Activated naive CD8-positive, alpha-beta T cell treated with anti-CD3 and anti-CD28 coated beads, Interleukin-2, amount 10 ng/mL, durations not matched to agents 7 days and 5 days (primary cell): Measurements from ENCODE around the gene SLC7A9. TPM values are rescaled to one million over a fixed set of nuclear protein-coding genes. Genes with fewer than 3 reads are reported as not detected.
"Not testable (repeated sequence)": the region's sequence is repeated elsewhere in the genome, so short reads cannot be mapped to it uniquely, and the experiment has no call there.

Source experiments
- ATAC-seq: fragments of 150-1000 bp; cut with Tn5 transposase; one replicate; pipeline ENCODE4 v1.10.0; 2021; ENCODE audit warnings: low read depth, moderate library complexity
- POLR2A ChIA-PET: fragments of 350-600 bp; sonication (Branson Sonifier 250); formaldehyde crosslinking; loops from one replicate; lab custom pipeline; 2021; ENCODE audit warnings: antibody characterized with exemption; lab: Charles Lee
- DNase-seq: peaks from one replicate; pipeline ENCODE4 v3.0.0; 2021
- H3K27ac Mint-ChIP-seq: one replicate; pipeline ENCODE4 v1.8.0; 2022; ENCODE audit warnings: mild to moderate bottlenecking, mixed read lengths
- H3K27me3 Mint-ChIP-seq: one replicate; pipeline ENCODE4 v1.8.0; 2022; ENCODE audit warnings: mild to moderate bottlenecking, moderate library complexity, mixed read lengths
- H3K36me3 Mint-ChIP-seq: one replicate; pipeline ENCODE4 v1.8.0; 2021; ENCODE audit warnings: mild to moderate bottlenecking, mixed read lengths
- H3K4me1 Mint-ChIP-seq: one replicate; pipeline ENCODE4 v1.8.0; 2021; ENCODE audit warnings: mixed read lengths
- H3K4me3 Mint-ChIP-seq: one replicate; pipeline ENCODE4 v1.8.0; 2022; ENCODE audit warnings: mild to moderate bottlenecking, moderate library complexity, mixed read lengths
- H3K9me3 Mint-ChIP-seq: one replicate; pipeline ENCODE4 v1.8.0; 2021; ENCODE audit warnings: mixed read lengths
- total RNA-seq, 2 experiments: library from RNA; stranded (reverse); gene quantifications; one replicate each; pipeline ENCODE4 v1.2.3, GENCODE V29; 2021

Gene SLC7A9
- total RNA-seq, 2 experiments from 2014 or later: 0.23 to 0.42 TPM

DNA sequence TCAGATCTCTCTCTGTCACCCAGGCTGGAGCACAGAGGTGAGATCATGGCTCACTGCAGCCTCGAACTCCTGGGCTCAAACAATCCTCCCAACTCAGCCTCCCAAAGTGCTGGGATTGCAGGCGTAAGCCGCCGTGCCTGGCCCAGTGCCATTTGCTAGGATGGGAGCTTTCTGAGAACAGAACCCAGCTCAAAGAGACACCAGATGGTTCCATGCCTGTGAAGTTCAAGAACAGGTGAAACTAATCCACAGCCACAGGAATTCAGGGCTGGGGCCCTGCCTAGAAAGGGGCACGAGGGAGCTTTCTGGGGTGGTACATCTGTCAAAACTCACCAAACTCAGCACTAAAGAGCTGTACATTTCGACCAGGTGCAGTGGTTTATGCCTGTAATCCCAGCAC is 4.2 kb downstream of the SLC7A9 start:
- DNase-seq (no peak), ATAC-seq (no peak)
- POLR2A ChIA-PET: interaction anchor here (0.5 kb wide), 1 partner anchor 66 kb away, joined by 4 read pairs; no protein-coding TSS in a partner anchor
- H3K27ac Mint-ChIP-seq: no peak overlapping the region
- no peak overlapping the region for H3K4me3 Mint-ChIP-seq
- no peaks in the 10 kb centered on the region for H3K27me3 Mint-ChIP-seq
- no peaks in the 10 kb centered on the region for H3K4me1 Mint-ChIP-seq
- no peaks in the 10 kb centered on the region for H3K9me3 Mint-ChIP-seq
- H3K36me3 Mint-ChIP-seq: no peaks in the 10 kb centered on the region

DNA sequence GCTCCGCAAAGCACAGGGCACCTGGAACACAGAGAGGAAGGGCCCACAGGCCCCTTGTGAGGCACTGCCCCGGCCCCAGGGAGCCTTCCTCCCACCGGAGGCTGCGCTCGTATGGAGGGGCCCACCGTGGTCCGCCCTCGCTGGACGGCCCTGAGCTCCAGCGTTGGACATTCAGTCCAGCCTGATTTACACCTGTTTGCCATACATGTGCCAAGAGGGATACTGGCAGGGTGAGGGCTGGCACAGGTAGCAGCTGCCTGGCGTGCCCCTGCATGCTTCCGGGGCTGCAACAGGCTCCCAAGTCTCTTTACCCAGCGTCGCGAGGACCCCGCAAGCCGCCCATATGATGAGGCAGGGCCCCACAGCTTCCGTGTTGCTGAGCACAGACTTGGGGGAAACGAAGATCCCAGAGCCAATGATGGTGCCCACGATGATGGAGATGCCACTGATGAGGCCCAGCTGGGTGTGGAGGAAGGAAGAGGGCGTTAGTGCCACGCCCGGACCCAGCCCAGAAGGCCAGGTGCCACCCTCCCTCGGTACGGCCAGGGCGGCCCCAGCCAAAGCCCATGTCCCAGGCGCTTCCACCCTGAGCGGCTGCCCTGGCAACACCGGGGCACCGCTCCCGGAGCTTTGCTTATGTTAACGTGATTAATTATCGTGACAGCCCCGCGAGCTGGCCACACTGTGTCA is 5.1 kb downstream of the SLC7A9 start:
- Mint-ChIP-seq H3K4me3 (no peak overlapping the region), H3K27me3 (no peaks in the 10 kb centered on the region), H3K9me3 (no peaks in the 10 kb centered on the region), H3K4me1 (no peaks in the 10 kb centered on the region), H3K36me3 (no peaks in the 10 kb centered on the region), H3K27ac (no peak overlapping the region)
- POLR2A ChIA-PET: no interaction called here
- ATAC-seq (no peak), DNase-seq (no peak)

DNA sequence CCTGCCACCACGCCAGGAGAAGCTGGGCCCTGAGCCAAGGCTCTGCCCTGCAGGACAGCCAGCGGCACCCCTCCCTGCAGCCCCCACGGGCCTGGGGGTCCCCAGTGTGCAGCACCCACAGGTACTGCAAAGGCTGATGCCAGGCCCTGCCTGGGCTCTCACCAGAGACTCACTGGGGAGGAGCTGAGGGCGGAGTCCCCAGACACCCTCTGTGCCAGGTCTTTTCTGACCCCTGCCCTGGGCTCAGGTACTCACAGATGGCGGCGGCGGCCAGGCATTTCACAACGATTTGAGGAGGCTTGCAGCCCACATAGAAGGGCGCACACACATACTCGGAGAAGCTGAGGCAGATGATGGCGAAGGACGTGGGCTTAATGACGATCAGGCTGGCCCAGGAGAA is 5.7 kb downstream of the SLC7A9 start:
- Mint-ChIP-seq H3K9me3 (no peaks in the 10 kb centered on the region), H3K27me3 (no peaks in the 10 kb centered on the region), H3K27ac (no peak overlapping the region), H3K36me3 (no peaks in the 10 kb centered on the region), H3K4me1 (no peaks in the 10 kb centered on the region), H3K4me3 (no peak overlapping the region)
- POLR2A ChIA-PET: no interaction called here
- ATAC-seq: no peak
- DNase-seq: no peak

DNA sequence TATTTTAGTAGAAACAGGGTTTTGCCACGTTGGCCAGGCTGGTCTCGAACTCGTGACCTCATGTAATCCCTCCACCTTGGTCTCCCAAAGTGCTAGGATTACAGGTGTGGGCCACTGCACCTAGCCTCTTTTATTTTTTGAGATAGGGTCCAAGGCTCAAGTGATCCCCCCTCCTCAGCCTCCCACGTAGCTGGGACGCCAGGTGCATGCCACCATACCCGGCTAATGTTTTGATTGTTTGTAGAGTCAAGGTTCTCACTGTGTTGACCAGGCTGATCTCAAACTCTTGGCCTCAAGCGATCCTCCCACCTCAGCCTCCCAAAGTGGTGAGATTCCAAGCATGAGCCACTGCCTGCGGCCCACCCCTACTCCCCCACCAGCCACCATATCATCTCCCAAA is 6.3 kb downstream of the SLC7A9 start:
- no peak overlapping the region for H3K4me3 Mint-ChIP-seq
- POLR2A ChIA-PET: no interaction called here
- no peaks in the 10 kb centered on the region for H3K27me3 Mint-ChIP-seq
- no peak overlapping the region for H3K27ac Mint-ChIP-seq
- H3K36me3 Mint-ChIP-seq: no peaks in the 10 kb centered on the region
- H3K4me1 Mint-ChIP-seq: no peaks in the 10 kb centered on the region
- DNase-seq (no peak), ATAC-seq (no peak)
- no peaks in the 10 kb centered on the region for H3K9me3 Mint-ChIP-seq

DNA sequence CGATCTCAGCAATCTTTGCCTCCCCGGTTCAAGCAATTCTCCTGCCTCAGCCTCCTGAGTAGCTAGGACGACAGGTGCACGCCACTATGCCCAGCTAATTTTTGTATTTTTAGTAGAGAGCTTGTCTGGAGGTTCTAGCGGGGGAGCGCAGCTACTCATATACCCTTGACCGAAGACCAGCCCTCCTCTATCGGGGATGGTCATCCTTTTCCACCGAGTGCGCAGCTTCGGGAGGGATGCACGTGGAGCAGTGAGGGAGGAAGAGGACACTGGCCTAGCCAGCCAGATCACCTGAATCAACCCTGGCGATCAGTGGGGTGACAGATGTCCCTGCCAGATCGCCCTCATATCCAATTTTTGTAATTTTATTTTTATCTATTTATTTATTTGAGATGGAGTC is 6.8 kb downstream of the SLC7A9 start:
- no peak overlapping the region for H3K27ac Mint-ChIP-seq
- no peaks in the 10 kb centered on the region for H3K36me3 Mint-ChIP-seq
- H3K27me3 Mint-ChIP-seq: no peaks in the 10 kb centered on the region
- POLR2A ChIA-PET: interaction anchor here (0.6 kb wide), 1 partner anchor 94 kb away, joined by 5 read pairs; no protein-coding TSS in a partner anchor
- no peaks in the 10 kb centered on the region for H3K4me1 Mint-ChIP-seq
- ATAC-seq (no peak), DNase-seq (no peak)
- no peaks in the 10 kb centered on the region for H3K9me3 Mint-ChIP-seq
- no peak overlapping the region for H3K4me3 Mint-ChIP-seq

DNA sequence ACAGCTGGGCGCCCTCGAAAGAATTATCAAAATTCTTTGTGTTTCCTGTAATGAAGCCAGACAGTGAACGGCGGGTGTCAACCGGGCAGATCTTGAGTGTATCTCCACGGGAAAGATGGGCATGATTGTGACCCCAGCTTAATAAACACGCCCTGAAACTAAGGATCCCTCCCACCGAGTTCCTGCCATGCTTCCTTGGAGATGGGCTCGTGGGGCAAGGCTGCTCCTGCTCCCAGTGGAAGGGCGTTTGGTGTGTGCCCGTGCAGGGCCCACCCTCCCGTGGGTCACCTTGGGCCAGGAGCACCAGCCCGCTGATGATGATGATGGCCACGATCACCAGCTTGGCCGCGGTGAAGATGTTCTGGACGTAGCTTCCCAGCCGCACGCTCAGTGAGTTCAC is 7.4 kb downstream of the SLC7A9 start:
- Mint-ChIP-seq H3K4me3 (no peak overlapping the region), H3K4me1 (no peaks in the 10 kb centered on the region), H3K9me3 (no peaks in the 10 kb centered on the region), H3K27me3 (no peaks in the 10 kb centered on the region), H3K36me3 (no peaks in the 10 kb centered on the region), H3K27ac (no peak overlapping the region)
- ATAC-seq: no peak
- DNase-seq: no peak
- POLR2A ChIA-PET: interaction anchor here (0.6 kb wide), 1 partner anchor 94 kb away, joined by 5 read pairs; no protein-coding TSS in a partner anchor

DNA sequence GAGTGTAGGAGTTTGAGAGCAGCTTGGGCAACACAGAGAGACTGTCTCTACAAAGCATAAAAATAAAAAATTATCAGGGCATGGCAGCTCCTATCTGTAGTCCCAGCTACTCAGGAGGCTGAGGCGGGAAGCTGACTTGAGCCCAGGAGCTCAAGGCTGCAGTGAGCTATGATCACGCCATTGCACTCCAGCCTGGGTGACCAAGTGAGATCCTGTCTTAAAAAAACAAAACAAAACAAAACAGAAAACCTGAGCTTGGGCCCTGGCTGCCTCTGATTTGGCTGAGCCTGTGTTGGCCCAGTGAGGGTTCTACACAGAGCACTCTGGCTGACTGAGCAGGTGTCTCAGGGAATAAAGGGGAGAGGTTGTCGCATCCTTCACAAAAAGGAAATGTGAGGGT is 8.0 kb downstream of the SLC7A9 start:
- POLR2A ChIA-PET: no interaction called here
- ATAC-seq (no peak), DNase-seq (no peak)
- no peak overlapping the region for H3K4me3 Mint-ChIP-seq
- no peaks in the 10 kb centered on the region for H3K9me3 Mint-ChIP-seq
- no peaks in the 10 kb centered on the region for H3K27me3 Mint-ChIP-seq
- H3K36me3 Mint-ChIP-seq: no peaks in the 10 kb centered on the region
- H3K4me1 Mint-ChIP-seq: no peaks in the 10 kb centered on the region
- no peak overlapping the region for H3K27ac Mint-ChIP-seq

DNA sequence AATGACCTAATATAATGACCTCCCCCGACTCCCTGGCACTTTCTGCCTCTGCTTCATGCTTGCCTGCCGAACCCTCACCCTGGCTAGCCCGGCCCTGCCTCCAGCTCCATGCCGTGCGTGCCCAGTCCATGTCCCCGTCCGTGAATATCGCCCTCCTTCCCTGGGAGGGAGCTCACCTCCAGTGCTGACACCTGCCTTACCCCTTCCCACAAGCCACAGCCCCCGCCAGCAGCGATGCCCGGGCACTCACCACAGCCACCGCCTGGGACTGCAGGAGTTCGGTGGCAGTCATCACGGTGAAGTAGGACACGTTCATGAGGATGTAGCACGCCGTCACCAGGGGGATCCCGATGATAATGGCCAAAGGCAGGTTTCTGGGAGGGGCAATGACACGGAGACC is 10.0 kb downstream of the SLC7A9 start:
- Mint-ChIP-seq H3K27me3 (no peaks in the 10 kb centered on the region), H3K27ac (no peak overlapping the region), H3K36me3 (no peaks in the 10 kb centered on the region), H3K9me3 (no peaks in the 10 kb centered on the region), H3K4me1 (peaks cover 2% of the 10 kb centered on the region), H3K4me3 (no peak overlapping the region)
- ATAC-seq: no peak
- DNase-seq: no peak
- POLR2A ChIA-PET: no interaction called here

DNA sequence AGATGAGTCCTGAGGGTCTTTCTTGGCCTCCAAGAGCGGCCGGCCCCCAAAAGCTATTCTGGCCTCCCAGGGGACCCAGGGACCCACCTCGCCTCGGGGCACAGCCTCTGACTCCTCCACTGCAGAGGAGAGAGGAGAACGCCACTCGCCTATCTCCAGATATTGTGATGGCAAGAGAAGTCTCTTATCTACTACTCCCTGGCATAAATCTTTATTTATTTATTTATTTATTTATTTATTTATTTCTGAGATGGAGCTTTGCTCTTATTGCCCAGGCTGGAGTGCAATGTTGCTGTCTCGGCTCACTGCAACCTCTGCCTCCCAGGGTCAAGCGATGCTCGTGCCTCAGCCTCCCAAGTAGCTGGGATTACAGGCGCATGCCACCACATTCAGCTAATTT is 11.0 kb downstream of the SLC7A9 start:
- Mint-ChIP-seq H3K36me3 (no peaks in the 10 kb centered on the region), H3K9me3 (no peaks in the 10 kb centered on the region), H3K4me1 (peaks cover 2% of the 10 kb centered on the region), H3K4me3 (no peak overlapping the region), H3K27ac (no peak overlapping the region), H3K27me3 (no peaks in the 10 kb centered on the region)
- no peak for DNase-seq
- POLR2A ChIA-PET: no interaction called here
- no peak for ATAC-seq

DNA sequence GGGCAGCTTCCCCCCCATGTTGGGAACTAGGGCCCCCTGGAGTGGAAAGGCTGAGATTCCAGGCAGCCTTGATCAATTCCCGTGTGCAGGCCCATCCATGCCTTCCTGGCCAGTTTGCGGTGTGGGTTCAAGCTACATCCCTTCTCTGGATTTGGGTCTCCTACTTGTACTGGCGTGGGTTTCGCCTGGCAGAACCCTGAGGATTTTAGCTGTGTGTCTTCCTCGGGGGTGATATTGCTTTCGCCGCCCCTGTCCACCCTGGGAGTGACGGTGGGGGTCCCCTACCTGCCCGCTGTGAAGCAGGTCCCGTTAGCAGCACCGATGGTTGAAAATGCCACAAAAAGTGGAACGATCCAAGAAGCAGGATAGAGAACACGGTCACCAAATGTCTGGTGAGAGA is 11.4 kb downstream of the SLC7A9 start:
- ATAC-seq (no peak), DNase-seq (no peak)
- POLR2A ChIA-PET: no interaction called here
- Mint-ChIP-seq H3K27ac (no peak overlapping the region), H3K4me1 (peaks cover 2% of the 10 kb centered on the region), H3K4me3 (no peak overlapping the region), H3K9me3 (no peaks in the 10 kb centered on the region), H3K36me3 (no peaks in the 10 kb centered on the region), H3K27me3 (no peaks in the 10 kb centered on the region)

DNA sequence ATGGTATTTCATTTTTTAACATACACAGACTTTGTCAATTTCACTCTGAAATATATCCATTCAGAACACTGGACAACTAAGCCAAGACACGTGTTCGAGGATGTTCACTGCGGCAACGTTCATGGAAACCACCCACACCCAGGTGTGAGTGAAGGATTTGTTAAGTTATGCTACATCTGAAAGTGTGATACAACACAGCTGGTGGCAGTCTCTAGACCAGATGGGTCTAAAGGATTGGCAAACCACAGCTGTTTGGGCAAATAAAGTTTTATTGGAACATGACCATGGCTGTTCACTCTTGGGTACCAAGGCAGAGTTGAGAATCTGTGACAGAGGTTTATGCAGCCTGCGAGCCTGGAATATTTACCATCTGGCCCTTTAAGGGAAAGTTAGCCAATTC is 12.0 kb downstream of the SLC7A9 start:
- Mint-ChIP-seq H3K27ac (no peak overlapping the region), H3K27me3 (no peaks in the 10 kb centered on the region), H3K4me3 (no peak overlapping the region), H3K36me3 (no peaks in the 10 kb centered on the region), H3K4me1 (peaks cover 2% of the 10 kb centered on the region), H3K9me3 (no peaks in the 10 kb centered on the region)
- DNase-seq: no peak
- no peak for ATAC-seq
- POLR2A ChIA-PET: no interaction called here

DNA sequence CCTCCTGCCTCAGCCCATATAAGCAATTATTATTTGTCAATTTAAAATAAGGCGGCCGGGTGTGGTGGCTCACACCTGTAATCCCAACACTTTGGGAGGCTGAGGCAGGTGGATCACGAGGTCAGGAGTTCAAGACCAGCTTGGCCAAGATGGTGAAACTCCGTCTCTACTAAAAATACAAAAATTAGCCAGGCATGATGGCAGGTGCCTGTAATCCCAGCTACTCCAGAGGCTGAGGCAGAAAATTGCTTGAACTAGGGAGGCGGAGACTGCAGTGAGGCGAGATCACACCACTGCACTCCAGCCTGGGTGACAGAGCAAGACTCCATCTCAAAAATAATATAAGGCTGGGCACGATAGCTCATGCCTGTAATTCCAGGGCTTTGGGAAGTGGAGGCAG is 12.7 kb downstream of the SLC7A9 start:
- H3K27ac Mint-ChIP-seq: not testable (repeated sequence)

DNA sequence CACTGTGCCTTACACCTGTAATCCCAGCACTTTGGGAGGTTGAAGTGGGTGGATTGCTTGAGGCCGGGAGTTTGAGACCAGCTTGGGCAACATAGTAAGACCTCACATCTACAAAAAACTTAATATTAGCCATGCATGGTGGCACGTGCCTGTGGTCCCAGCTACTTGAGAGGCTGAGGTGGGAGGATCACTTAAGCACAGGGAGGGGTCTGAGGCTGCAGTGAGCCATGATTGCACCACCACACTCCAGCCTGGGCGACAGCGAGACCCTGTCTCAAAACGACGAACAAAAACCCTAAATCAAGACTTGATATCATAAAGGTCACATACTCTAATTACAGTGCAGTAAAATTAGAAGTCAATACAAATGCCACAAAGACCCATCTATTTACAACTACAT is 17.4 kb downstream of the SLC7A9 start:
- H3K27ac Mint-ChIP-seq: no peak overlapping the region
- peaks cover 2% of the 10 kb centered on the region for H3K4me1 Mint-ChIP-seq
- POLR2A ChIA-PET: no interaction called here
- H3K9me3 Mint-ChIP-seq: peaks cover 6% of the 10 kb centered on the region
- no peak for DNase-seq
- no peaks in the 10 kb centered on the region for H3K27me3 Mint-ChIP-seq
- no peak for ATAC-seq
- no peak overlapping the region for H3K4me3 Mint-ChIP-seq
- no peaks in the 10 kb centered on the region for H3K36me3 Mint-ChIP-seq

More for the DNA sequence above, 12.7 kb downstream of the SLC7A9 start:
- ATAC-seq, H3K9me3 Mint-ChIP-seq, H3K27me3 Mint-ChIP-seq, H3K4me3 Mint-ChIP-seq, DNase-seq, POLR2A ChIA-PET, H3K36me3 Mint-ChIP-seq, H3K4me1 Mint-ChIP-seq: not testable (repeated sequence)

DNA sequence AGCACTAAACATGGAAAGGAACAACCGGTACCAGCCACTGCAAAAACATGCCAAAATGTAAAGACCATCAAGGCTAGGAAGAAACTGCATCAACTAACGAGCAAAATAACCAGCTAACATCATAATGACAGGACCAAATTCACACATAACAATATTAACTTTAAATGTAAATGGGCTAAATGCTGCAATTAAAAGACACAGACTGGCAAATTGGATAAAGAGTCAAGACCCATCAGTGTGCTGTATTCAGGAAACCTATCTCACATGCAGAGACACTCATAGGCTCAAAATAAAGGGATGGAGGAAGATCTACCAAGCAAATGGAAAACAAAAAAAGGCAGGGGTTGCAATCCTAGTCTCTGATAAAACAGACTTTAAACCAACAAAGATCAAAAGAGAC is 21.5 kb downstream of the SLC7A9 start:
- H3K9me3 Mint-ChIP-seq, POLR2A ChIA-PET, H3K36me3 Mint-ChIP-seq, ATAC-seq, H3K27ac Mint-ChIP-seq, H3K4me3 Mint-ChIP-seq, H3K4me1 Mint-ChIP-seq, DNase-seq, H3K27me3 Mint-ChIP-seq: not testable (repeated sequence)
